ENCODE measurements around the gene INAVA. TPM values are rescaled to one million over a fixed set of nuclear protein-coding genes. Genes with fewer than 3 reads are reported as not detected.

The INAVA gene
- total and polyA plus RNA-seq, 2 donors (not counting 1 experiment from before 2014, with no cell fraction given): 0.02 TPM; not detected in 1

DNA sequence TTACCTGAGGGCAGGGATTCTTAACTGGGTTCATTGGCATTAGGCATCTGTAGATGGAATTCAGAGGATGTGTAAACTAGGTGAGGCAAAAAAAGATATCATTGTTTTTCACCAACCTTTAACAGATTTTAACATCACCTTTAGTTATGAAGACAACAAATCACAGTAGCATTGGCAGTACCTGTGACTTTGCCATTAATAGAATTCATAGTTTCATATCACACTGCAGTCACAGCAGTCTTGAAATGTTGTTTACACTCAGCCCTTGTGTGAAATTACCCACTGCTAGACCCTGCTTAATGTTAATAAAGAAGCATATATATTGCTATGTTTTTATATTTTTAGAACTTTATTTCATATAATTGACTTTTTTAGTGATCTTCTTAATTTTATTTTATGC lies 1.7 kb upstream of the INAVA start:
- Histone ChIP-seq H3K4me3 (replicated peaks in 1 of 4; ENCODE audit: control extremely low read depth in 1 of 4, insufficient read depth in 1 of 4, low read depth in 3 of 4, low read length in 4 of 4) (no peak overlapping the region), H3K27me3 (ENCODE audit: control insufficient read depth, insufficient read depth, low read length) (peaks cover 19% of the 10 kb centered on the region), H3K27ac (ENCODE audit: insufficient read depth, low read length) (no peak overlapping the region), H3K79me2 (ENCODE audit: control insufficient read depth, insufficient read depth, low read length) (no peaks in the 10 kb centered on the region), H3K4me2 (ENCODE audit: extremely low read depth, insufficient read depth, low read length) (no peak overlapping the region), H3K36me3 (ENCODE audit: control insufficient read depth, insufficient read depth, low read length) (no peaks in the 10 kb centered on the region), H3K9me3 (ENCODE audit: control insufficient read depth, insufficient read depth, low read depth, low read length) (no peaks in the 10 kb centered on the region), H3K4me1 (ENCODE audit: control insufficient read depth, extremely low read depth, insufficient read depth, low read length) (no peaks in the 10 kb centered on the region), H2AFZ (ENCODE audit: low read length) (no peak overlapping the region), H4K20me1 (ENCODE audit: control insufficient read depth, extremely low read depth, insufficient read depth, low read length) (no peaks in the 10 kb centered on the region), H3K9ac (ENCODE audit: insufficient read depth, low read length) (no peak overlapping the region)
- no peak for DNase-seq (ENCODE audit: low read depth in 2 of 2)
- TF ChIP-seq, protein P1, sequence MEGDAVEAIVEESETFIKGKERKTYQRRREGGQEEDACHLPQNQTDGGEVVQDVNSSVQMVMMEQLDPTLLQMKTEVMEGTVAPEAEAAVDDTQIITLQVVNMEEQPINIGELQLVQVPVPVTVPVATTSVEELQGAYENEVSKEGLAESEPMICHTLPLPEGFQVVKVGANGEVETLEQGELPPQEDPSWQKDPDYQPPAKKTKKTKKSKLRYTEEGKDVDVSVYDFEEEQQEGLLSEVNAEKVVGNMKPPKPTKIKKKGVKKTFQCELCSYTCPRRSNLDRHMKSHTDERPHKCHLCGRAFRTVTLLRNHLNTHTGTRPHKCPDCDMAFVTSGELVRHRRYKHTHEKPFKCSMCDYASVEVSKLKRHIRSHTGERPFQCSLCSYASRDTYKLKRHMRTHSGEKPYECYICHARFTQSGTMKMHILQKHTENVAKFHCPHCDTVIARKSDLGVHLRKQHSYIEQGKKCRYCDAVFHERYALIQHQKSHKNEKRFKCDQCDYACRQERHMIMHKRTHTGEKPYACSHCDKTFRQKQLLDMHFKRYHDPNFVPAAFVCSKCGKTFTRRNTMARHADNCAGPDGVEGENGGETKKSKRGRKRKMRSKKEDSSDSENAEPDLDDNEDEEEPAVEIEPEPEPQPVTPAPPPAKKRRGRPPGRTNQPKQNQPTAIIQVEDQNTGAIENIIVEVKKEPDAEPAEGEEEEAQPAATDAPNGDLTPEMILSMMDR (conservative IDR thresholded peaks at IDR 0.05 in 1 of 2, IDR thresholded peaks at IDR 0.05 in 1 of 2; ENCODE audit: low read depth in 1 of 2, low read length in 2 of 2): no peak
- TF ChIP-seq EZH2 (IDR thresholded peaks at IDR 0.05; ENCODE audit: low read length, missing control alignments): no peak

DNA sequence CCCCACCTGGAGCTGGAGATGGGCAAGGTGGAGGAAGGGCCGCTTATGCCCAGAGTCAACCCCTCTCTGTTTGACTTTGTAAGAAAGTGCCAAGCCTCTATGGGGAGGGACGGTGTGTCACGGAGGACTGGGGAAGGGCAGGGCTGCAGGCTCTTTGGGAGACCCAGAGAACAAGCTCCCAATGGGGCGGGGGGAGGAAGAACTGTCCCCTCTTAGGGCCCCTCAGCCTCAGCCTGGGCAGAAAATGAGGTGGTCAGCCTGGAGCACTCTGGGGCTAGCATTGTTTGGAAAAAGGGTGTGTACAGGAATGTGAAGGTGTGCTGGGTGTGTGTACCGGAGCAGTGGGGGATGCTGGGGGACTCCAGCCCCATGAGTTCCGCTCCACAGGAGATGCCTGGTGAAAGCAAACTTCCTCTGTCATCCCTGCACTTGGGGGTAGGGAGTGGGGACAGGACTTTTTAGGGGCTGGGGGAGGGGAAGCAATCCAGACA lies 1.2 kb upstream of the INAVA start:
- no peak for DNase-seq (ENCODE audit: low read depth in 2 of 2)
- Histone ChIP-seq H3K36me3 (ENCODE audit: control insufficient read depth, insufficient read depth, low read length) (no peaks in the 10 kb centered on the region), H3K27ac (ENCODE audit: insufficient read depth, low read length) (no peak overlapping the region), H4K20me1 (ENCODE audit: control insufficient read depth, extremely low read depth, insufficient read depth, low read length) (no peaks in the 10 kb centered on the region), H3K27me3 (ENCODE audit: control insufficient read depth, insufficient read depth, low read length) (peaks cover 16% of the 10 kb centered on the region), H2AFZ (ENCODE audit: low read length) (no peak overlapping the region), H3K9me3 (ENCODE audit: control insufficient read depth, insufficient read depth, low read depth, low read length) (no peaks in the 10 kb centered on the region), H3K4me2 (ENCODE audit: extremely low read depth, insufficient read depth, low read length) (no peak overlapping the region), H3K79me2 (ENCODE audit: control insufficient read depth, insufficient read depth, low read length) (no peaks in the 10 kb centered on the region), H3K4me1 (ENCODE audit: control insufficient read depth, extremely low read depth, insufficient read depth, low read length) (no peaks in the 10 kb centered on the region), H3K4me3 (replicated peaks in 1 of 4; ENCODE audit: control extremely low read depth in 1 of 4, insufficient read depth in 1 of 4, low read depth in 3 of 4, low read length in 4 of 4) (no peak overlapping the region), H3K9ac (ENCODE audit: insufficient read depth, low read length) (no peak overlapping the region)
- TF ChIP-seq, protein P1 (conservative IDR thresholded peaks at IDR 0.05 in 1 of 2, IDR thresholded peaks at IDR 0.05 in 1 of 2; ENCODE audit: low read depth in 1 of 2, low read length in 2 of 2): no peak
- TF ChIP-seq EZH2 (IDR thresholded peaks at IDR 0.05; ENCODE audit: low read length, missing control alignments): no peak

DNA sequence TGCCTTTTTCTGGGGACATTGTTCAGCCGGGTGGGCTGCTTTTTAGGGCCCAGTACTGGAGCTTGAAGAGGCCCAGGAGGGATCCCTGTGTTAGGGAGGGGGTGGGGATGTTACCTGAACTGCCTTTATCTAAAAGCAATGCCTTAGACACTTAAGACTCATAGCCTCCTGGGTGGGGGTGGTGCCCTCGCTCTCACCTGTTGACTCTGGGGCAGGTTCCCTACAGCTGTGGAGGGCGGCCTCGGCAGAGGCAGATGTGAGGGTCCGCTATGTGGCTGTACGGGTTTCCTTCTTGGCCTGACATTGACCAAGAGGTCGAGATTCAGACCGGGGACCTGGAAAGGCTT lies 716 bp downstream of the INAVA start:
- Histone ChIP-seq H3K79me2 (ENCODE audit: control insufficient read depth, insufficient read depth, low read length) (no peaks in the 10 kb centered on the region), H3K27me3 (ENCODE audit: control insufficient read depth, insufficient read depth, low read length) (peaks cover 16% of the 10 kb centered on the region), H3K27ac (ENCODE audit: insufficient read depth, low read length) (no peak overlapping the region), H3K9me3 (ENCODE audit: control insufficient read depth, insufficient read depth, low read depth, low read length) (no peaks in the 10 kb centered on the region), H3K4me1 (ENCODE audit: control insufficient read depth, extremely low read depth, insufficient read depth, low read length) (no peaks in the 10 kb centered on the region), H2AFZ (ENCODE audit: low read length) (no peak overlapping the region), H4K20me1 (ENCODE audit: control insufficient read depth, extremely low read depth, insufficient read depth, low read length) (no peaks in the 10 kb centered on the region), H3K4me3 (replicated peaks in 1 of 4; ENCODE audit: control extremely low read depth in 1 of 4, insufficient read depth in 1 of 4, low read depth in 3 of 4, low read length in 4 of 4) (no peak overlapping the region), H3K36me3 (ENCODE audit: control insufficient read depth, insufficient read depth, low read length) (no peaks in the 10 kb centered on the region), H3K9ac (ENCODE audit: insufficient read depth, low read length) (no peak overlapping the region), H3K4me2 (ENCODE audit: extremely low read depth, insufficient read depth, low read length) (no peak overlapping the region)
- no peak for DNase-seq (ENCODE audit: low read depth in 2 of 2)
- TF ChIP-seq, protein P1 (conservative IDR thresholded peaks at IDR 0.05 in 1 of 2, IDR thresholded peaks at IDR 0.05 in 1 of 2; ENCODE audit: low read depth in 1 of 2, low read length in 2 of 2): no peak
- no peak for TF ChIP-seq EZH2 (IDR thresholded peaks at IDR 0.05; ENCODE audit: low read length, missing control alignments)
